ENCODE results near the gene ARHGAP40. TPM values are rescaled to one million over a fixed set of nuclear protein-coding genes. Genes with fewer than 3 reads are reported as not detected.

Gene ARHGAP40
- total and polyA plus RNA-seq, 2 of the 4 experiments (the other 2 are of a cell fraction), result not detected

DNA sequence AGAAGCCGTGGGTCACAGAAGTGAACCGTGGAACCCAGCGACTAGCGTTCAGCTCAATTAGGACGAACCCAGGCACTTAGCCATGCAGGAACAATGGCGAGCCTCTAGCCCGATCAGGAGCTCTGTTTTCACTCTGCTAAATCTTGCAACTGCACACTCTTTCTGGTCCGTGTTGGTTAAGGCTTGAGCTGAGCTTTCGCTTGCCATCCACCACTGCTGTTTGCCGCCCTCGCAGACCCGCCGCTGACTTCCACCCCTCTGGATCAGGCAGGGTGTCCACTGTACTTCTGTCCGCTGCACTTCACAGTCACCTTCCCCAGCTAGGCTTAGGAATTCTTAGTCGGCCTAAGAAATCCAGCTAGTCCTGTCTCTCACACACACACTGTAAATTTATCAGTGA lies 96.9 kb downstream of the ARHGAP40 start:
- dilution Hi-C loops (cut with HindIII; ENCODE audit: low sequenced_read_pairs, unreplicated experiment), result no loop called here
- no peak overlapping the region for H2BK15ac ChIP-seq (ENCODE audit: low read depth, low read length)
- no peaks in the 10 kb centered on the region for H3K79me1 ChIP-seq (ENCODE audit: low read depth in 1 of 2, low read length in 2 of 2)
- H4K5ac ChIP-seq (ENCODE audit: low read depth, low read length), result no peak overlapping the region
- H3K4me3 ChIP-seq (ENCODE audit: insufficient read depth, low read depth, low read length), result no peak overlapping the region
- H3K23ac ChIP-seq (ENCODE audit: low read depth, low read length), result no peak overlapping the region
- no peak overlapping the region for H2AK5ac ChIP-seq (ENCODE audit: low read depth, low read length)
- no peak overlapping the region for H3K9ac ChIP-seq (ENCODE audit: low read depth, low read length)
- H2BK5ac ChIP-seq (ENCODE audit: low read depth, low read length, poor library complexity, severe bottlenecking), result no peak overlapping the region
- no peak overlapping the region for H3K4ac ChIP-seq (ENCODE audit: low read depth, low read length)
- BruUV-seq (replicated peaks), result no TSS peak
- in situ Hi-C loops (cut with MboI; ENCODE audit: low sequenced_read_pairs), result no loop called here
- no peak overlapping the region for H2AFZ ChIP-seq (replicated peaks; ENCODE audit: low read length, poor library complexity)
- POLR2A ChIA-PET (ENCODE audit: unreplicated experiment), result no interaction called here
- WGBS, 2 experiments (ENCODE audit: extremely low coverage in 2 of 2, insufficient read length in 1 of 2), result 61% methylated on average over 13 of the region's 15 CpGs; no CpG with 5 or more reads in 1 of the 2 experiments
- TF ChIP-seq RCOR1 (IDR thresholded peaks at IDR 0.05; ENCODE audit: insufficient replicate concordance, low read length) (no peak), NFE2L2 (IDR thresholded peaks at IDR 0.05; ENCODE audit: low read depth, low read length) (no peak), CEBPB (IDR thresholded peaks at IDR 0.05; ENCODE audit: low read depth, low read length) (no peak), BHLHE40 (IDR thresholded peaks at IDR 0.05; ENCODE audit: low read depth, low read length) (no peak), RFX5 (IDR thresholded peaks at IDR 0.05; ENCODE audit: low read depth, low read length) (no peak), CHD1 (IDR thresholded peaks at IDR 0.05; ENCODE audit: low read depth, low read length) (no peak), SMC3 (IDR thresholded peaks at IDR 0.05; ENCODE audit: low read depth, low read length) (no peak), RAD21 (IDR thresholded peaks at IDR 0.05; ENCODE audit: low read length) (no peak), POLR2A (IDR thresholded peaks at IDR 0.05; ENCODE audit: low read depth, low read length) (no peak), MXI1 (IDR thresholded peaks at IDR 0.05; ENCODE audit: borderline replicate concordance, low read depth, low read length) (no peak), MAZ (IDR thresholded peaks at IDR 0.05; ENCODE audit: borderline replicate concordance, low read depth, low read length) (no peak)
- TF ChIP-seq, protein P1, sequence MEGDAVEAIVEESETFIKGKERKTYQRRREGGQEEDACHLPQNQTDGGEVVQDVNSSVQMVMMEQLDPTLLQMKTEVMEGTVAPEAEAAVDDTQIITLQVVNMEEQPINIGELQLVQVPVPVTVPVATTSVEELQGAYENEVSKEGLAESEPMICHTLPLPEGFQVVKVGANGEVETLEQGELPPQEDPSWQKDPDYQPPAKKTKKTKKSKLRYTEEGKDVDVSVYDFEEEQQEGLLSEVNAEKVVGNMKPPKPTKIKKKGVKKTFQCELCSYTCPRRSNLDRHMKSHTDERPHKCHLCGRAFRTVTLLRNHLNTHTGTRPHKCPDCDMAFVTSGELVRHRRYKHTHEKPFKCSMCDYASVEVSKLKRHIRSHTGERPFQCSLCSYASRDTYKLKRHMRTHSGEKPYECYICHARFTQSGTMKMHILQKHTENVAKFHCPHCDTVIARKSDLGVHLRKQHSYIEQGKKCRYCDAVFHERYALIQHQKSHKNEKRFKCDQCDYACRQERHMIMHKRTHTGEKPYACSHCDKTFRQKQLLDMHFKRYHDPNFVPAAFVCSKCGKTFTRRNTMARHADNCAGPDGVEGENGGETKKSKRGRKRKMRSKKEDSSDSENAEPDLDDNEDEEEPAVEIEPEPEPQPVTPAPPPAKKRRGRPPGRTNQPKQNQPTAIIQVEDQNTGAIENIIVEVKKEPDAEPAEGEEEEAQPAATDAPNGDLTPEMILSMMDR (conservative IDR thresholded peaks at IDR 0.05; ENCODE audit: low read depth, low read length), result no peak
- TF ChIP-seq, protein P2, sequence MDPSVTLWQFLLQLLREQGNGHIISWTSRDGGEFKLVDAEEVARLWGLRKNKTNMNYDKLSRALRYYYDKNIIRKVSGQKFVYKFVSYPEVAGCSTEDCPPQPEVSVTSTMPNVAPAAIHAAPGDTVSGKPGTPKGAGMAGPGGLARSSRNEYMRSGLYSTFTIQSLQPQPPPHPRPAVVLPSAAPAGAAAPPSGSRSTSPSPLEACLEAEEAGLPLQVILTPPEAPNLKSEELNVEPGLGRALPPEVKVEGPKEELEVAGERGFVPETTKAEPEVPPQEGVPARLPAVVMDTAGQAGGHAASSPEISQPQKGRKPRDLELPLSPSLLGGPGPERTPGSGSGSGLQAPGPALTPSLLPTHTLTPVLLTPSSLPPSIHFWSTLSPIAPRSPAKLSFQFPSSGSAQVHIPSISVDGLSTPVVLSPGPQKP (IDR thresholded peaks at IDR 0.05; ENCODE audit: borderline replicate concordance, low read depth, low read length), result no peak
- TF ChIP-seq, protein P3, sequence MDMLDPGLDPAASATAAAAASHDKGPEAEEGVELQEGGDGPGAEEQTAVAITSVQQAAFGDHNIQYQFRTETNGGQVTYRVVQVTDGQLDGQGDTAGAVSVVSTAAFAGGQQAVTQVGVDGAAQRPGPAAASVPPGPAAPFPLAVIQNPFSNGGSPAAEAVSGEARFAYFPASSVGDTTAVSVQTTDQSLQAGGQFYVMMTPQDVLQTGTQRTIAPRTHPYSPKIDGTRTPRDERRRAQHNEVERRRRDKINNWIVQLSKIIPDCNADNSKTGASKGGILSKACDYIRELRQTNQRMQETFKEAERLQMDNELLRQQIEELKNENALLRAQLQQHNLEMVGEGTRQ (IDR thresholded peaks at IDR 0.05; ENCODE audit: low read depth, low read length), result no peak
- H2BK120ac ChIP-seq (ENCODE audit: low read depth, low read length), result no peak overlapping the region
- H4K20me1 ChIP-seq (ENCODE audit: insufficient read depth, low read length), result no peaks in the 10 kb centered on the region
- no peak overlapping the region for H2BK20ac ChIP-seq (ENCODE audit: low read depth, low read length)
- no peak overlapping the region for H3K18ac ChIP-seq (ENCODE audit: low read depth, low read length)
- CTCF ChIA-PET, result no interaction called here
- H3K4me2 ChIP-seq (ENCODE audit: low read depth, low read length), result no peak overlapping the region
- H4K8ac ChIP-seq (ENCODE audit: low read depth in 2 of 2, low read length in 2 of 2), result no peak overlapping the region
- no peaks in the 10 kb centered on the region for H3K9me1 ChIP-seq (ENCODE audit: insufficient read depth, low read length)
- no peak overlapping the region for H3K27ac ChIP-seq (ENCODE audit: insufficient read depth, low read length)
- H3K27me3 ChIP-seq (ENCODE audit: control insufficient read depth, insufficient read depth, low read length), result peaks cover 5% of the 10 kb centered on the region
- no peak overlapping the region for H3K14ac ChIP-seq (replicated peaks; ENCODE audit: low read depth, low read length)
- no peak overlapping the region for H4K91ac ChIP-seq (ENCODE audit: insufficient read depth, low read depth, low read length)
- intact Hi-C loops (cut with micrococcal nuclease), result no loop called here
- no peaks in the 10 kb centered on the region for H3K9me3 ChIP-seq (ENCODE audit: control insufficient read depth, insufficient read depth, low read length)
- H3K4me1 ChIP-seq (ENCODE audit: control insufficient read depth, insufficient read depth, low read length), result no peaks in the 10 kb centered on the region
- no peaks in the 10 kb centered on the region for H3K36me3 ChIP-seq (ENCODE audit: control insufficient read depth, insufficient read depth, low read length)
- DNase-seq (no peak), ATAC-seq (ENCODE audit: low read depth) (no peak)
- H2AK9ac ChIP-seq (replicated peaks; ENCODE audit: low read depth, low read length, poor library complexity), result no peak overlapping the region
- no peak overlapping the region for H3K56ac ChIP-seq (ENCODE audit: extremely low read depth, insufficient read depth, low read length)

All from IMR-90 (cell line).